ENCODE measurements around the gene VPS26C. TPM values are rescaled to one million over a fixed set of nuclear protein-coding genes. Genes with fewer than 3 reads are reported as not detected.

The VPS26C gene
- total RNA-seq, 1 experiment from 2014 or later: 58.0 TPM

GRCh38 chr21:37192019-37192418 lies 75.1 kb downstream of the VPS26C start:
- Histone ChIP-seq H2BK5ac (ENCODE audit: insufficient read length, low read length) (no peak overlapping the region), H3K27ac (ENCODE audit: insufficient read length, low read depth, low read length) (no peak overlapping the region), H2AK5ac (ENCODE audit: insufficient read length, low read length) (no peak overlapping the region), H3K14ac (ENCODE audit: insufficient read depth, low read length) (no peak overlapping the region), H2AFZ (ENCODE audit: low read length) (no peak overlapping the region), H4K91ac (ENCODE audit: insufficient read length, low read depth, low read length) (no peak overlapping the region), H3K23me2 (ENCODE audit: insufficient read length, low read depth, low read length, poor library complexity, severe bottlenecking) (no peaks in the 10 kb centered on the region), H3K79me1 (ENCODE audit: insufficient read depth, low read depth, low read length, poor library complexity, severe bottlenecking) (no peaks in the 10 kb centered on the region), H3K4me2 (ENCODE audit: insufficient read depth, insufficient read length, low read length) (no peak overlapping the region), H3T11ph (ENCODE audit: low read length) (no peak overlapping the region), H2BK15ac (ENCODE audit: low read depth, low read length) (no peak overlapping the region), H2BK20ac (ENCODE audit: low read depth, low read length, poor library complexity, severe bottlenecking) (no peak overlapping the region), H3K23ac (ENCODE audit: insufficient read length, low read depth, low read length) (no peak overlapping the region), H3K9ac (ENCODE audit: extremely low read depth, insufficient read length, low read length) (no peak overlapping the region), H4K8ac (replicated peaks; ENCODE audit: insufficient read length, low read depth, low read length) (no peak overlapping the region), H3K27me3 (ENCODE audit: insufficient read depth, low read length) (no peaks in the 10 kb centered on the region), H3K4ac (ENCODE audit: low read depth, low read length) (no peak overlapping the region), H2BK12ac (ENCODE audit: insufficient read length, low read depth, low read length) (no peak overlapping the region), H2BK120ac (ENCODE audit: low read depth, low read length, poor library complexity, severe bottlenecking) (no peak overlapping the region), H3K56ac (ENCODE audit: insufficient read length, low read depth, low read length) (no peak overlapping the region), H3K9me3 (ENCODE audit: control insufficient read depth, low read depth, low read length) (no peaks in the 10 kb centered on the region), H4K5ac (ENCODE audit: insufficient read length, low read depth, low read length) (no peak overlapping the region), H3K79me2 (ENCODE audit: insufficient read depth, low read length) (no peaks in the 10 kb centered on the region), H3K4me1 (ENCODE audit: insufficient read depth, low read length) (no peaks in the 10 kb centered on the region), H4K20me1 (ENCODE audit: control insufficient read depth, insufficient read depth, insufficient read length) (no peaks in the 10 kb centered on the region), H3K18ac (ENCODE audit: insufficient read length, low read depth, low read length) (no peak overlapping the region)
- H3K4me3 Mint-ChIP-seq: no peak overlapping the region
- no peaks in the 10 kb centered on the region for H3K9me3 Mint-ChIP-seq
- peaks cover 14 to 36% (median 23%) of the 10 kb centered on the region in 3 experiments for H3K36me3 Mint-ChIP-seq (ENCODE audit: insufficient read depth in 1 of 3, low read depth in 3 of 3)
- TF ChIP-seq CTCF (conservative IDR thresholded peaks at IDR 0.05): no peak
- DNase-seq: no peak
- no peaks in the 10 kb centered on the region for H3K27me3 Mint-ChIP-seq (ENCODE audit: low read depth)
- H3K4me1 Mint-ChIP-seq: peaks cover 12 to 13% of the 10 kb centered on the region in 2 experiments
- H3K27ac Mint-ChIP-seq: peak overlapping the region in 1 of 3 experiments; percentile 34; a peak in 1 of 7 replicates
- no CpG with 5 or more reads among the region's 2 CpGs for WGBS (ENCODE audit: extremely low coverage, insufficient read length, low lambda C conversion rate)

Data from H9 (cell line).